ENCODE data around the gene TST. TPM values are rescaled to one million over a fixed set of nuclear protein-coding genes. Genes with fewer than 3 reads are reported as not detected.

The TST gene
- total RNA-seq, 1 donor from 2014 or later = 7.2 TPM

- CTCF ChIA-PET = interaction anchor here (0.9 to 7.0 kb wide), 20 partner anchors 9 to 467 kb away, joined by 3 to 120 read pairs (median 4); partner anchors contain the start of genes CSF2RB, IFT27 and NCF4
- Mint-ChIP-seq H3K27ac (peak overlapping the region; percentile 93), H3K4me1 (peaks cover 12% of the 10 kb centered on the region), H3K36me3 (ENCODE audit: low read depth) (no peaks in the 10 kb centered on the region), H3K9me3 (no peaks in the 10 kb centered on the region), H3K4me3 (peak overlapping the region; percentile 90), H3K27me3 (peaks cover 11% of the 10 kb centered on the region)
- POLR2A ChIA-PET = interaction anchor here (0.6 to 3.1 kb wide), 9 partner anchors 40 to 473 kb away, joined by 3 to 26 read pairs (median 4); partner anchors contain the start of genes IFT27 and NCF4
- intact Hi-C loops (cut with micrococcal nuclease) = loop anchor here (1.0 to 10.0 kb wide), 9 partner anchors 37 to 432 kb away; partner anchors contain the start of gene IFT27
- DNase-seq (peak; percentile 80), ATAC-seq (ENCODE audit: low read depth) (peak; percentile 85)
- peak; percentile 92 for TF ChIP-seq CTCF (IDR thresholded peaks at IDR 0.05)
Measured at GRCh38 chr22:36977947-36978660, 41.1 kb downstream of the TST start.

GRCh38 chr22:36977401-36977861, 41.8 kb downstream of the TST start:
- peaks cover 8% of the 10 kb centered on the region for H3K27me3 Mint-ChIP-seq
- DNase-seq (peak; percentile 71), ATAC-seq (ENCODE audit: low read depth) (peak; percentile 92)
- no peaks in the 10 kb centered on the region for H3K9me3 Mint-ChIP-seq
- peaks cover 12% of the 10 kb centered on the region for H3K4me1 Mint-ChIP-seq
- H3K36me3 Mint-ChIP-seq (ENCODE audit: low read depth) = no peaks in the 10 kb centered on the region
- POLR2A ChIA-PET = interaction anchor here (0.6 to 3.1 kb wide), 13 partner anchors 39 to 472 kb away, joined by 3 to 26 read pairs (median 4); partner anchors contain the start of genes CSF2RB, IFT27, KCTD17 and NCF4
- H3K4me3 Mint-ChIP-seq = peak overlapping the region; percentile 90
- no peak for TF ChIP-seq CTCF (IDR thresholded peaks at IDR 0.05)
- CTCF ChIA-PET = interaction anchor here (1.1 to 7.0 kb wide), 18 partner anchors 9 to 466 kb away, joined by 3 to 120 read pairs (median 6); partner anchors contain the start of genes CSF2RB, IFT27 and NCF4
- peak overlapping the region; percentile 93 for H3K27ac Mint-ChIP-seq
- intact Hi-C loops (cut with micrococcal nuclease) = loop anchor here (1.0 to 10.0 kb wide), 3 partner anchors 53 to 221 kb away; no protein-coding TSS in a partner anchor

- no peak for DNase-seq
- Mint-ChIP-seq H3K27me3 (peaks cover 6% of the 10 kb centered on the region), H3K4me1 (peaks cover 12% of the 10 kb centered on the region), H3K27ac (no peak overlapping the region), H3K9me3 (no peaks in the 10 kb centered on the region), H3K36me3 (ENCODE audit: low read depth) (no peaks in the 10 kb centered on the region), H3K4me3 (no peak overlapping the region)
- TF ChIP-seq CTCF (IDR thresholded peaks at IDR 0.05) = no peak
- CTCF ChIA-PET = interaction anchor here (0.8 to 7.0 kb wide), 13 partner anchors 11 to 425 kb away, joined by 3 to 120 read pairs (median 6); partner anchors contain the start of genes CSF2RB, IFT27 and NCF4
- intact Hi-C loops (cut with micrococcal nuclease) = loop anchor here (1.0 to 10.0 kb wide), 3 partner anchors 52 to 222 kb away; no protein-coding TSS in a partner anchor
- POLR2A ChIA-PET = interaction anchor here (1.0 to 3.1 kb wide), 8 partner anchors 62 to 471 kb away, joined by 3 to 26 read pairs (median 6); partner anchors contain the start of genes CSF2RB, IFT27, KCTD17 and NCF4
- no peak for ATAC-seq (ENCODE audit: low read depth)
Measured at GRCh38 chr22:36976606-36977005, 42.6 kb downstream of the TST start.

- POLR2A ChIA-PET = no interaction called here
- Mint-ChIP-seq H3K4me1 (no peaks in the 10 kb centered on the region), H3K36me3 (ENCODE audit: low read depth) (no peaks in the 10 kb centered on the region), H3K27ac (no peak overlapping the region), H3K9me3 (no peaks in the 10 kb centered on the region), H3K4me3 (no peak overlapping the region), H3K27me3 (no peaks in the 10 kb centered on the region)
- intact Hi-C loops (cut with micrococcal nuclease) = loop anchor here (10.0 kb wide), 1 partner anchor 47 kb away; no protein-coding TSS in a partner anchor
- TF ChIP-seq CTCF (IDR thresholded peaks at IDR 0.05) = no peak
- ATAC-seq (ENCODE audit: low read depth) (no peak), DNase-seq (no peak)
- CTCF ChIA-PET = interaction anchor here (1.2 to 1.6 kb wide), 2 partner anchors 115 to 214 kb away, joined by 4 read pairs; no protein-coding TSS in a partner anchor
Measured at GRCh38 chr22:36971341-36972125, 47.7 kb downstream of the TST start.
